HG02678 (cell line): ENCODE results near the gene CRELD1.
"Not testable (repeated sequence)": the region's sequence is repeated elsewhere in the genome, so short reads cannot be mapped to it uniquely, and the experiment has no call there.

Experiments
- ATAC-seq: cut with Tn5 transposase; IDR thresholded peaks from one replicate; pipeline ENCODE4 v1.9.1; 2021; ENCODE audit warnings: mild to moderate bottlenecking, moderate library complexity; ENCODE audit not compliant: unreplicated experiment

CRELD1 gene

DNA sequence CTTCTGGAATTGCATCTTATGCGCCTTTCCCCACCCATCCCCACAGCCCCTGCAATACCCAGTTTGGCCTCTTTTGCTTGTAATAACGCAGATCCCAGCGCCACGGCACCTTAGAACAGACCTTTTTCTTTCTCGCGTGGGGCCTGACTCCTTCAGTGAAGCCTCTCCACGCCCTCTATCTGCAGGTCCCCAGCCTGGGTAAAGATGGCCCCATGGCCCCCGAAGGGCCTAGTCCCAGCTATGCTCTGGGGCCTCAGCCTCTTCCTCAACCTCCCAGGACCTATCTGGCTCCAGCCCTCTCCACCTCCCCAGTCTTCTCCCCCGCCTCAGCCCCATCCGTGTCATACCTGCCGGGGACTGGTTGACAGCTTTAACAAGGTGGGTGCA lies 594 bp downstream of the CRELD1 start:
- no peak for ATAC-seq

DNA sequence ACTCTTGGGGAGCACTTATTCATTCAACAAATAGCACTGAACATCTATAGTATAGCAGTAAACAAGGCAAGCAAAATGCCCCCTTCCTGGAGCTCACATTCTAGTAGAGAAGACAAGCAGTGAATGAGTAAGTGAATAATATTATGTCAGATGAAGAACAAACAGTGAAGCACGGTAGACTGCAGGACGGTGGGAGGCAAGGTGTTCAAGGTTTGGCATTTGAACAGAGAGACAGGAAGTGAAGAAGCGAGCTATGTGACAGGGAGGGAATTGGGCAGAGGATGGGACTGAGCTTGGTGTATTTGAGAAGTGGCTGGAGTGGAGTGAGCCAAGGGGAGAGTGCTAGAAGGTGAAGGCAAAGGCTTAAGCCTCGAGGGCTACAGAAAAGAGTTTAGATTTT lies 1.4 kb downstream of the CRELD1 start:
- no peak for ATAC-seq

DNA sequence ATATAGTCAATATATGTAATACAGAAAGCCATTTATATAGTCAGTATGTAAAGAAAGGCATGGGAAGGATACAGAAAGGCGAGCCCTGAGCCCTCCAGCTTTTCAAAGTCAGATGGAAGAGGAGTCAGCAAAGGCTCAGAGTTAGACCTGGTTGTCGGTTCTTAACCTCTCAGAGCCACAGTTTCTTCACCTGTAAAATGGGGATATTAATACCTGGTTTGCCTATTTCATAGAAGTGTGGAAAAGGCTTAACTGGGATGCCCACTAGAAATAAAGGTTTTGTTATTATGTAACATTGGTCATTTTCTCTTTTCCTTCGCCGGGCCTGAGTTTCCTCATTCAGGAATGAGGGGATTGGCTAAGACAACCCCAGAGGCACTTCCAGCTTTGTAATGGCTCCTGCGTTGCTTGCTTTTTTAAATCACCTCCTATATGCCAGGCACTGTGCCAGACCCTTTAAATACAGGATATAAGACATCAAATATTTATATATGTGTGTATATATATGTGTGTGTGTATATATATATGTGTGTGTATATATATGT lies 2.4 kb downstream of the CRELD1 start:
- no peak for ATAC-seq

DNA sequence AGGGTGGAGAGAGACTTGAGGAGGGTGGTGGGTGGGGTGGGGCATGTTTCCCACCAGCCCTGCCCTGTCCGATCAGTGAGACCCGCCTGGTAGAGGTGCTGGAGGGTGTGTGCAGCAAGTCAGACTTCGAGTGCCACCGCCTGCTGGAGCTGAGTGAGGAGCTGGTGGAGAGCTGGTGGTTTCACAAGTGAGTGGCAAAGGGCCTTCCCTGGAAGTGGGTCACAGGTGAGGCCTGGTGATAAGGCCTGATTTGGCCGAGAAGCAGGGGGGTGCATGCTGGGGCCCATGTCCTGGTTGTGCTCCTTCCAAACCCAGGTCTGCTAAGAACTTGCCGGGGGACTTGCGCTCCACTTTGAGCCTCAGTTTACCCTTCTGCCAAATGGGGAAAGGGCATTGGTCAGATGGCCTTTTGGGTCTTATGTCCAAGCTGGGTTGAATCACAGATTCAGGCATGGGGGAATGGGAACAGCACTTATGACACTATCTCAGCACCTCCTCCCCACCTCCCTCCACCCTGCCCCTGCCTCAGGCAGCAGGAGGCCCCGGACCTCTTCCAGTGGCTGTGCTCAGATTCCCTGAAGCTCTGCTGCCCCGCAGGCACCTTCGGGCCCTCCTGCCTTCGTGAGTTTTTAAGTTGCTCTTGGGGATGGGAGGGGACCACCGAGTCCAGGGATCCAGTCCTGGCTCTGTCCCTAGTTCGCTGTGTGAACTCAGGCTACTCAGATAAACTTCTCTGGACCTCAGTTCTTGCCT lies 4.0 kb downstream of the CRELD1 start:
- no peak for ATAC-seq

DNA sequence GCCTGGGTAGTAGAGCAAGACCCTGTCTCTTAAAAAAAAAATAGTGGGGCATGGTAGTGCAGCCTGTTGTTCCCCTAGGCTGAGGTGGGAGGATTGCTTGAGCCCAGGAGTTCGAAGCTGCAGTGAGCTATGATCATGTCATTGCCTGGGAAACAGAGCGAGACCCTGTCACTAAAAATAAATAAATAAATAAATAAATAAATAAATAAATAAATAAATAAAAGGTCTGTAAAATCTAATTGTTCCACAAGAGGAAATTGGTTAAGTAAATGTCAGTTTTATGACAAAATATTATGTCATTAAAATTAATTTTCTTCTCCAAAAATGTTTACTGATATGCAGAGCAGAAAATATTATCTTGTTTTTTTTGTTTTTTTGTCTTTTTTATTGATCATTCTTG lies 5.3 kb downstream of the CRELD1 start:
- no peak for ATAC-seq

DNA sequence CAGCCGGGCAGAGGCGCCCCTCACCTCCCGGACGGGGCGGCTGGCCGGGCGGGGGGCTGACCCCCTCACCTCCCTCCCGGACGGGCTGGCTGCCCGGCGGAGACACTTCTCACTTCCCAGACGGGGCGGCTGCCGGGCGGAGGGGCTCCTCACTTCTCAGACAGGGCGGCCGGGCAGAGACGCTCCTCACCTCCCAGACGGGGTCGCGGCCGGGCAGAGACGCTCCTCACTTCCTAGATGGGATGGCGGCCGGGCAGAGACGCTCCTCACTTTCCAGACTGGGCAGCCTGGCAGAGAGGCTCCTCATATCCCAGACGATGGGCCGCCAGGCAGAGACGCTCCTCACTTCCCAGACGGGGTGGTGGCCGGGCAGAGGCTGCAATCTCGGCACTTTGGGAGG lies 6.3 kb downstream of the CRELD1 start:
- not testable (repeated sequence) for ATAC-seq

DNA sequence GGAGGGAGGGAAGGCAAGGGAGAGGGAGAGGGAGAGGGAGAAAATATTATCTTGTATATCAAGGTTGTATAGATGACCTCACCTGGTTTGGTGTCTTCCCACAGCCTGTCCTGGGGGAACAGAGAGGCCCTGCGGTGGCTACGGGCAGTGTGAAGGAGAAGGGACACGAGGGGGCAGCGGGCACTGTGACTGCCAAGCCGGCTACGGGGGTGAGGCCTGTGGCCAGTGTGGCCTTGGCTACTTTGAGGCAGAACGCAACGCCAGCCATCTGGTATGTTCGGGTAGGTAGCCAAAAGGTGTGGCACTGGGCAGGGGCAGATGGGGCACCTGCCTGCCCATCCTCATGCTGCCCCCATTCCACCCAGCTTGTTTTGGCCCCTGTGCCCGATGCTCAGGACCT lies 7.1 kb downstream of the CRELD1 start:
- no peak for ATAC-seq

DNA sequence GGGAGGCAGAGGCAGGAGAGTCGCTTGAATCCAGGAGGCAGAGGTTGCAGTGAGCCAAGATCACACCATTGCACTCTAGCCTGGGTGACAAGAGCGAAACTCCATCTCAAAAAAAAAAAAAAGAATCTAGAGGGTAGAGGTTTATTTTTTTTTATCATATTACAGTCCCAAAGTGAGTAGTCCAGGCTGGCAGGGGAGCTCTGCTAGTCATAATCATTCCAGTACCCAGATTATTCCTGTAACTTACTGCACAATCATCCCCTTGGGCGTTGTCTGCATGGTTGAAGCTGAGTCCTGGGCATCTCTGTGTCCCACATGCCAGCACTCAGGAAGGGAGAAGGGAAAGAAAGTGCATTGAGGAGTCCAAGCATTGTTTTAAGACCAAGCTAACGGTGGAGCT lies 8.5 kb downstream of the CRELD1 start:
- no peak for ATAC-seq

DNA sequence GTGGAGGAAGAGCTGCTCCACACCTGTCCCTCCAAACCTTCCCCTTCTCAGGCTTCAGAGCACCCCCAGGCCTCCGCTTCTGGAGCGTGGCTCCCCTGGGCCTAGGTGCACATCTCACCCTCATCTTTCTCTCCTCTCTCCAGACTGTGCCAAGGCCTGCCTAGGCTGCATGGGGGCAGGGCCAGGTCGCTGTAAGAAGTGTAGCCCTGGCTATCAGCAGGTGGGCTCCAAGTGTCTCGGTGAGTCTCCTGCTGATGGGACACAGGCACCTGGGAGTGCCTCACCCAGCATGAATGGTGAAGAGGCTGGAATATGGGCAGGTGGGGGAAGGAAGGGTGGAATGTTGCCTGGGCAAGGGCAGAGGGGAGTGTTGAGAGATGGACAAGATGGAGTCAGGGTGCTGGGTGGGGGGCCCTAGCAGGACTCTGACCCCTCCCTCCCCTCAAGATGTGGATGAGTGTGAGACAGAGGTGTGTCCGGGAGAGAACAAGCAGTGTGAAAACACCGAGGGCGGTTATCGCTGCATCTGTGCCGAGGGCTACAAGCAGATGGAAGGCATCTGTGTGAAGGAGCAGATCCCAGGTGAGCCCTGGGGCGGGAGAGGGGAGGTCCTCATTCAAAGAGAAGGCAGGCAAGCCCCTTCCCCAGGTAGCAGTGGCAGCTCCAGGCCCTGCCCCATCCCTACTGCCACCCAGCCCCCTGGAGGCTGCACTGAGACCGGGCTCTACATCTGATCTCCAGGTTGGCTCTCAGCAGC lies 9.5 kb downstream of the CRELD1 start:
- ATAC-seq = no peak

DNA sequence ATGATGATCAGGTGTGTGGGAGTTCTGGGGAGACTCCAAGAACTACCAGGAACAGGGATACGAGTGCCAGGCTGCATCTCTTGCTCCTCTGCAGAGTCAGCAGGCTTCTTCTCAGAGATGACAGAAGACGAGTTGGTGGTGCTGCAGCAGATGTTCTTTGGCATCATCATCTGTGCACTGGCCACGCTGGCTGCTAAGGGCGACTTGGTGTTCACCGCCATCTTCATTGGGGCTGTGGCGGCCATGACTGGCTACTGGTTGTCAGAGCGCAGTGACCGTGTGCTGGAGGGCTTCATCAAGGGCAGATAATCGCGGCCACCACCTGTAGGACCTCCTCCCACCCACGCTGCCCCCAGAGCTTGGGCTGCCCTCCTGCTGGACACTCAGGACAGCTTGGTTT lies 10.6 kb downstream of the CRELD1 start:
- ATAC-seq = no peak

DNA sequence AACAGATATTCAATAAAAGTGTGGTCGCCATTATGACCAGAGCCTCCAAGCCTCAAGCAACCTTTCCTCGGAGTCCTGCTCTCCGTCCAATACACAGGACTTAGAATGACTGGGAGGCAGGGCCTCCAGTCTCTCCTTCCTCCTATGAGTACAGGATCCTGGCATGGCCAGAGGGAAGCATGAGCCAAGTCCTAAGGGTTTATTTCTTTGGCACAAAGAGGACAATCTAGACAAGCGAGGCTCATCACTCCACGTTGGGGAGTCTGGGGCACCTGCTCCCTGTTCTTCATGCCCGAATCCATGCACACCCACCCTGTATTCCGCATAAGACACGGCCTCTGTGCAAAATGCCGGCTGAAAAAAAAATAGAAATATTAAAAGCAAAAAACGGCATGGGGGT lies 11.7 kb downstream of the CRELD1 start:
- no peak for ATAC-seq

DNA sequence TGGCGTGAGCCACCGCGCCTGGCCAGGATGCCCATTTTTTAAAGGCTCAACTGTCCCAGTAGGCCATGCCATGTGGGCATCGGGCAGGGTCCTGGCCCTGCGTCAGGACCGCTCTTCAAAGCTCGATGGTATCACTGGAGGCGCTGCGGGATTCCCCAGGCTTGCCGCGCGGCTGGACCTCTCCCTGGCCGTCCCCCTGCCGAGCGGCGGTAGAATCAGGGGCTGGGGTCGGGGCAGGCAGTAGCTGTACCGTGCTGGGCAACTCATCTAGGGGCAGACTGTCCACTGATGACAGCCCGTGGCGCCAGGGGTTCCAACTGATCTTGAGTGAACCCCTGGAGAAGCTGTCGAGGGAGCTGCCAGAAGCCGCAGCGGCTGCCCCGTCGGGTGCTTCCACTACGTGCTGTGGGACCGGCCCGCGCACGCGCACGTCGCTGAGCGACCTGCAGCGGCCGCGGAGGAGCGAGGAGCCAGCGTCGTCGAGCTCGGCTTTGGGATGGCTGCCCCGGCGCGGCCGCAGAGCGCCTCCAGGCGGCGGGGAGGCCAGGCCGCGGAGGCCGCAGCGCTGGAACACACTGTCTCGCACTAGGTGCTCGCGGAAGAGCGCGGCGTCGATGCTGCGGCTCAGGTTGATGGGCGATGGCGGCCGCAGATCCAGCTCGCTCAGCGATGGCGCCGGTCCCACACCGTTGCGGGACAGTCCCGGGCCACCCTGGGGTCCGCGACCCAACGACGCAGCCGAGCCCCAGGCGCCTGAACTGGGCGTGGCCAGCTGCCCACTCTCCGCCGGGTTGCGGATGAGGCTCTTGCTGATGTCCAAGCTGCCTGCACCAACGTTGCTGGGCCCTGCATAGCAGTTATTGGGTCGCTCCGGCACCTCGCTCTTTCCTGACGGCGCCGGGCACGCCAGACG lies 12.7 kb downstream of the CRELD1 start:
- ATAC-seq = peak; percentile 69

DNA sequence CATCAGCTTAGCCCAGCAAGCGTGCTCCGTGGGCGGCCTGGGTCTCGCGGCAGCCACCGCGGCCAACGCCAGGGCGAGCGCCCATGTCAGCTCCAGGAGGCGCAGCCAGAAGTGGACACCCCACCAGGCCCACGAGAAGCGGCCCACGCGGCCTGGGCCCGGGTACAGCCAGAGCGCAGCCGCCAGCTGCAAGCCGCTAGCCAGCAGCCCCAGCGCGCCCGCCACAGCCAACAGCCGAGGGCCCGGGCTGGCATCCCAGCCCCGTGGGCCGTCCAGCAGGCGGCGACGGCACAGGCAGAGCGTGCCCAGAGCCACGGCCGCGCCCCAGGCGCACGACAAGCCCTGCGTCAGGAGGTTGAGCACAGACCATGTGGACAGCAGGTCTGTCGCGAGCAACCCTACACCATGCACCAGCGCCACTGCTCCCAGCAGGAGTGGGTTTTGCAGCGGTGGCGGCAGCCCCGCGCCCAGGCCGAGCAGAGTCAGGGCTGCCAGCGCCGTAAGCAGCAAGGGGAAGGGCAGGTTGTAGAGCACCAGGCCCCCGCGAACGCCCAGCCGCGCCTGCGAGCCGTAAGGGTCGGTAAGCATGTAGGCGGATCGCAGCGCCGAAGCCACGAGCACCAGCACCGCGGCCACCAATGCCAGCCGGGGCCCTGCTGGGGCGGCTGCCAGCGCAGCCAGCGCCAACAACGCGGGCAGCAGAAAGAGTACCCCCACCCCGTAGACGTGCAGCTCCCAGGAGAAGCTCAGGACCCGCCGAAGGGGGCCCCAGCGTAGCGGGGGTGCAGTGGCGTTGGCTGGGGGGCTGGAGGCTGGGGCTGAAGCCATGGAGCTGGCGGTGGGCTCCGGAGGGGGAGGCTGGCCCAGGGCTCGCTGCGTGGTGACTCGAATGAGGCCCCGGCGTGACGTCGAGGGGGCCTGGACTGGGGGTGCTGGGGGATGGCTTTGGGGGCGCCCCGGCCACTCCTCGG lies 13.7 kb downstream of the CRELD1 start:
- peak; percentile 25 for ATAC-seq

DNA sequence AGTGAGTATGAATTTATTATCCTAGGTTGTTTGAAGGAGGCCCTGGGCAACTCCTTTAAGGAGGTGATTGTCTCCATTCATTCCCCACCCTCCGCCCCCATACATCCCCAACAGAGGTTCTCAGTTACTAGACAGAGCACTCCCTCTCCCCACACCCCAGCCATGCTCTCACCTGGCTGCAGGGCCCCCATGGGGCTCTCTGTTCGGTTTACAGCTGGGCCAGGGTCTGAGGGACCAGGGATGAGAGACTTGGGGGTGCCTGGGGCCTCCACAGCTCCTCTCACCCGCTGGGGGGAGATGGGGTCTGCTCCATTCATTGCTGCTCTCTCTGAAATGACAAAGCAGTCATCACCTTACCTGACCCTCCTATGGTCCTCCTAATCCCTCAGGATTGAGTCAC lies 15.0 kb downstream of the CRELD1 start:
- no peak for ATAC-seq

DNA sequence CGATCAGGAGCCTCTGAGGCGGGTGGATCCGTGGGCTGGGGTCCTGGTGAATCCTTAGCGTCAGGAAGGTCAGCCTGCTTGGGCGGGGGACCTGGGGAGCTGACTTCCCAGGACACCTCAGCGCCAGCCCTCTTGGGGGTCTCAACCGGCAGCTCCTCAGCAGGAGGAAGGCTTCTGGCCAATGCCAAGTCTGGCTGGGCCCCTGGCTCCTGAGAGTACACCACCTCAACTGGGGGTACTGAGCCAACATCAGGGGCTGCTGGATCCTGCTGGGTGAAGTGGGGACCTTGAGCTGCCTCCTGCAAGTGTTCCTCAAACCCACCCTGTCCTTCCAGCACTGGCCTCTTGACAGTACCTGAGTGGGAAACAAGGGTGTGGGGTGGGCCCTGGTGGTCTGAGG lies 15.5 kb downstream of the CRELD1 start:
- ATAC-seq = no peak

DNA sequence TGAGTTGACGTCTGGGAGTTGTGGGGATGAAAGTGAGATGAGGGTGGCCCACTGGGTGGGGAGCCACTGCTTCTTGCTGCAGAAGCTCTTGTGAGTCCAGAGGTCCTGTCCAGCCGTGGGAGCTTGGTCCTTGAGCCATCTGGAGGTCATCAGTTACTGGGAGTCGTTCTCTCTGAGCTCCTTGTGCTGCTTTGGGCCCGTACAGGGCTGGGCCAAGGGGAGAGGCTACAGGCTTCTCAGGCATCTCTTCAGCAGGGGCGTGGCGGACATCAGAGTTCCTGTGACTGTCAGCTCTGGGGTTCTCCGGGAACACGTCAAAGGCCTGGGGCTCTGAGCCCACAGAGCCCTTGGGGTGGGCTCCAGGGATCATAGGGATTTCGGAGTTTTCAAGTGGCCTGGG lies 16.0 kb downstream of the CRELD1 start:
- no peak for ATAC-seq

DNA sequence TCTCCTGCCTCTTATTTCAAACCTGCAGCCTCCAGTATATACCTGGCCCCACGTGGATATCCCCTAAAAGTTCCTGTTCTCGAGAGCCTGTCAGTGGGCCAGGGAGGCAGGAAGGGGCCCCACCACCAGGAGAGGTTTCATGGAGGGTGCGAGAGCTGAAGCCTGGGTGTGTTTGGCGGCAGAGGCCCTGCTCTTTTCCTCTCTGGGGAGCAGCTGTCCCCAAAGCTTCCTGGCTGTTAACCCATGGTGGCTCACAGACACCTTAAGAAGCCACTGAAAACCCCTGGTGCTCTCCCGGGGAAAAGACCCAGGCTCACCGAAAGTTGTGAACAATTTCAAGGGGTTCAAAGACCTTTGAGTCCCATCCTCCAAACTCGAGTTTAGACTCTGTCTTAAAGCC lies 17.5 kb downstream of the CRELD1 start:
- peak; percentile 34 for ATAC-seq

DNA sequence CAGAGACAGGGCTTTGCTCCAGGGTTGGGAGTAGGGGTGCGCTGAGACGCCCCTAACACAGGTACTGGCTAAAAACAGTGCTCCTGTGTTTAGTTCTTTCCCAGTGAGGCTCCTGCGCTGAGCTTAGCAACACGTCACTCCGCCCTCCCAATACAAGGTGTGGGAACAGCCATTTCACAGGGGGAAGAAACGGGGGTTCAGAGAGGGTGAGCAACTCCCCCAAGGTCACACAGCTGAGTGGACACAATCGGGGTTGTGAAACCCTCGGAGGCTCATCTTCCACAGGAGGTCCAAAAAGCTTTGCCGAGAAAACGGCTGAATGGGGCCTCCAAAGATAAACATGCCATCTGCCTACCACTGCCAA lies 17.9 kb downstream of the CRELD1 start:
- ATAC-seq = no peak

DNA sequence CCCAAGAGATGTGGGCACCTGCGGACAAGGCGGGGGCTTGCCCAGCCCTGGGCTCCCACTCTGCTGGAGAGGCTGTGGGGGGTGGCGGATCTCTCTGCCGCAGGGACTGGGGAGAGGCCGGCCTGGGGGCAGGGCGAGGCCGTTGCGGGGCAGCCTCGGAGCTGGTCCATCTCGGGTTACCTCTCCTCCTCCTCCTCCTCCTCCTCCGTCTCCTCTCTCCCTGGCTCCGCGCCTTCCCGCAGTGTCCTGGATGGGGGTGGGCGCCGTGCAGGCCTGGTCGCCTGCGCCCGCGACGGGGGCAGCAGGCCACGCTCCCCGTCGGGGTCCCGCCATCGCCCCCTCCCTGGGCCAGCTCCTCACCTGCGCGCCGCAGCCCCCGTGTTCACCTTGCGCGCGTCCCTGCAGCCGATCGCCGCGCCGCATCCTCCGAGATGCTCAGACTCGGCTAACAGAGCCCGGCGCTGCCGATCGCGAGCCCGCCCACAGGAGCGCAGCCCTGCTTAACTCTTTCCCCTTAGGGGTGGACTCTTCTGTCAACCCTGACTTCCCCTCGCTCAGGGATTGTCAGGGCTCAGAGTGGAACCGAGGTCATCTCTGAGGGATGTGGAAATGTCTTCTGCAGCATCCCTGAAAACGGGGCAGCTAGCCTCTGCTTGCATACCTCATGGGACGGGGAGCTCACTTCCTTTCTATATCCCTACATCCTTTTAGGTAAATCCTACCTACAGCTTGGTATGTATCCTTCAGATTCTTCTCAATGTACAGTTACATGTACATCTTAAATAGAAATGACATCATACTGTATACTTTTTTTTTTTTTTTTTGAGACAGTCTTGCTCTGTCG lies 18.6 kb downstream of the CRELD1 start, which contains the start of gene PRRT3:
PRRT3 (minus strand) TSS at position 447 of the 844 bp plus-strand sequence. CDS start 2,293 bp downstream, outside the sequence.
- ATAC-seq = peak; percentile 69
